ENCODE data around the gene RIMS4. TPM values are rescaled to one million over a fixed set of nuclear protein-coding genes. Genes with fewer than 3 reads are reported as not detected.

The RIMS4 gene
- total and polyA plus RNA-seq, 2 of the 13 experiments (the other 11 are each of a cell fraction or from before 2014, with no cell fraction given), result 0.01 to 0.07 TPM

- no peak for DNase-seq (ENCODE audit: low spot score)
- no peaks in the 10 kb centered on the region for H3K4me1 ChIP-seq (ENCODE audit: insufficient read depth, low read length)
- peaks cover 0 to 17% of the 10 kb centered on the region in 2 experiments; a peak in 2 of 5 replicates for H3K27me3 ChIP-seq (ENCODE audit: control insufficient read depth in 1 of 2, insufficient read depth in 2 of 2, low read length in 2 of 2)
- intact Hi-C loops (cut with micrococcal nuclease; ENCODE audit: unreplicated experiment) (no loop called here), in situ Hi-C loops (cut with HindIII; ENCODE audit: extremely low pct_ligation_motif_present, low pct_unique_long_range_greater_than_20kb) (no loop called here)
- CTCF ChIA-PET (ENCODE audit: low intra/inter-chr PET ratio, low total read pairs), result no interaction called here
- no peaks in the 10 kb centered on the region for H4K20me1 ChIP-seq (ENCODE audit: insufficient read depth, low read length)
- TF ChIP-seq ZNF256 (CRISPR knock-in tag; conservative IDR thresholded peaks at IDR 0.05), result no peak
- TF ChIP-seq TFE3 (CRISPR knock-in tag; IDR thresholded peaks at IDR 0.05), result no peak
- TF ChIP-seq NR2F6 (IDR thresholded peaks at IDR 0.05), result no peak
- TF ChIP-seq NR2F6 (CRISPR knock-in tag; IDR thresholded peaks at IDR 0.05), result no peak
- no peaks in the 10 kb centered on the region for H3K36me3 ChIP-seq (replicated peaks in 1 of 2; ENCODE audit: control insufficient read depth in 1 of 2, insufficient read depth in 2 of 2, low read length in 2 of 2)
- no peak for ATAC-seq
- H3K4me2 ChIP-seq (ENCODE audit: low read depth, low read length), result no peak overlapping the region
- FAIRE-seq, result no peak
- H3K79me2 ChIP-seq (ENCODE audit: insufficient read depth, low read length), result no peaks in the 10 kb centered on the region
- no peak overlapping the region for H3K9ac ChIP-seq (ENCODE audit: insufficient read depth, low read depth, low read length)
- POLR2A ChIA-PET, result interaction anchor here (1.5 kb wide), 1 partner anchor 141 kb away, joined by 3 read pairs; no protein-coding TSS in a partner anchor
- BruUV-seq (replicated peaks), result no TSS peak
- no peak overlapping the region for H2AFZ ChIP-seq (ENCODE audit: low read length)
- no peak overlapping the region for H3K4me3 ChIP-seq (replicated peaks in 1 of 3; ENCODE audit: insufficient read depth in 1 of 3, low read depth in 2 of 3, low read length in 3 of 3)
- H3K9me3 ChIP-seq (ENCODE audit: low read length), result no peaks in the 10 kb centered on the region
- no peak overlapping the region for H3K27ac ChIP-seq (ENCODE audit: extremely low read length, insufficient read depth, low read length)
- WGBS (ENCODE audit: low lambda C conversion rate), result 23% methylated on average over 4 of the region's 8 CpGs
Measured at GRCh38 chr20:44768256-44768655, 42.1 kb downstream of the RIMS4 start.

DNA sequence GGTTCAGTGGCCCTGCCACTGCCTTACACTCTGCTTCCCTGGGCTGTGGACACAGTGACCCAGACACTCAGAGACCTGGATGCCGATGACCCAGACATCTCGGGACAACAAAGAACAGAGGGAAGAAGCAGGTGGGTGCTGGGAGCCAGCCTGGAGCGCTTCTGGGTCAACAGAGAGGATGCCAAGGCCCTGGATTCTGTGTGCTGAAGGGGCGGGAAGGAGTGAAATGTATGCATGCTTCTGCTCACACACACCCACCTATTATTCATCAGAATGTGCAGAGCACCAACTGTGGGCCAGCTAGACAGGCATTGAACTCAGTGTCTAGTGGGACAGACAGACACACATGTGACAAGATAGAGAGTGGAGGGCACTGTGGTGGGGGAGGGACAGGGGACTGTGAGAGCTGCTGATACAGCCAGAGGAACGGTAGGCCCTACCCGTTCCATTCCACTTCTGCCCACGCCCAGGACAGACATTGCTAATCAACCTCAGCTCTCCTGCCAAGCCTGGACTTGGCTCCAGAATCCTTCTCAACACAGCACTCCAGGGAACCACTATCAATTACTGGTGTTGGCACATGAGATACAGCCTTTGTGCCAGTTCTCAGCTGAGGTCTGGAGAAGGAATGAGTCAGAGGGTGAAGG lies 44.5 kb downstream of the RIMS4 start:
- Histone ChIP-seq H4K20me1 (ENCODE audit: insufficient read depth, low read length) (no peaks in the 10 kb centered on the region), H3K79me2 (ENCODE audit: insufficient read depth, low read length) (no peaks in the 10 kb centered on the region), H3K27ac (ENCODE audit: extremely low read length, insufficient read depth, low read length) (no peak overlapping the region), H3K4me3 (replicated peaks in 1 of 3; ENCODE audit: insufficient read depth in 1 of 3, low read depth in 2 of 3, low read length in 3 of 3) (no peak overlapping the region), H2AFZ (ENCODE audit: low read length) (no peak overlapping the region), H3K9me3 (ENCODE audit: low read length) (no peaks in the 10 kb centered on the region), H3K9ac (ENCODE audit: insufficient read depth, low read depth, low read length) (no peak overlapping the region), H3K4me1 (ENCODE audit: insufficient read depth, low read length) (no peaks in the 10 kb centered on the region), H3K27me3 (ENCODE audit: control insufficient read depth in 1 of 2, insufficient read depth in 2 of 2, low read length in 2 of 2) (peaks cover 0 to 32% of the 10 kb centered on the region in 2 experiments; a peak in 3 of 5 replicates), H3K36me3 (replicated peaks in 1 of 2; ENCODE audit: control insufficient read depth in 1 of 2, insufficient read depth in 2 of 2, low read length in 2 of 2) (no peaks in the 10 kb centered on the region), H3K4me2 (ENCODE audit: low read depth, low read length) (no peak overlapping the region)
- FAIRE-seq, result no peak
- DNase-seq (ENCODE audit: low spot score), result no peak
- POLR2A ChIA-PET, result no interaction called here
- CTCF ChIA-PET (ENCODE audit: low intra/inter-chr PET ratio, low total read pairs), result no interaction called here
- in situ Hi-C loops (cut with HindIII; ENCODE audit: extremely low pct_ligation_motif_present, low pct_unique_long_range_greater_than_20kb), result no loop called here
- intact Hi-C loops (cut with micrococcal nuclease; ENCODE audit: unreplicated experiment), result no loop called here
- TF ChIP-seq PHB2 (IDR thresholded peaks at IDR 0.05; ENCODE audit: partially characterized antibody) (no peak), ZSCAN29 (CRISPR knock-in tag; conservative IDR thresholded peaks at IDR 0.05) (no peak), FIP1L1 (IDR thresholded peaks at IDR 0.05; ENCODE audit: borderline replicate concordance, insufficient read depth, low read depth, low read length) (no peak), KDM5B (CRISPR knock-in tag; IDR thresholded peaks at IDR 0.05; ENCODE audit: borderline replicate concordance) (no peak), ERF (CRISPR knock-in tag; IDR thresholded peaks at IDR 0.05) (no peak), ZNF879 (CRISPR knock-in tag; IDR thresholded peaks at IDR 0.05) (no peak), DNMT1 (CRISPR knock-in tag; IDR thresholded peaks at IDR 0.05) (no peak), ZNF326 (CRISPR knock-in tag; IDR thresholded peaks at IDR 0.05; ENCODE audit: borderline replicate concordance) (no peak), DDIT3 (CRISPR knock-in tag; IDR thresholded peaks at IDR 0.05) (no peak), ZNF792 (CRISPR knock-in tag; IDR thresholded peaks at IDR 0.05) (no peak), ZNF816 (CRISPR knock-in tag; IDR thresholded peaks at IDR 0.05; ENCODE audit: borderline replicate concordance) (no peak), CEBPG (CRISPR knock-in tag; IDR thresholded peaks at IDR 0.05) (no peak)
- TF ChIP-seq, protein P1, sequence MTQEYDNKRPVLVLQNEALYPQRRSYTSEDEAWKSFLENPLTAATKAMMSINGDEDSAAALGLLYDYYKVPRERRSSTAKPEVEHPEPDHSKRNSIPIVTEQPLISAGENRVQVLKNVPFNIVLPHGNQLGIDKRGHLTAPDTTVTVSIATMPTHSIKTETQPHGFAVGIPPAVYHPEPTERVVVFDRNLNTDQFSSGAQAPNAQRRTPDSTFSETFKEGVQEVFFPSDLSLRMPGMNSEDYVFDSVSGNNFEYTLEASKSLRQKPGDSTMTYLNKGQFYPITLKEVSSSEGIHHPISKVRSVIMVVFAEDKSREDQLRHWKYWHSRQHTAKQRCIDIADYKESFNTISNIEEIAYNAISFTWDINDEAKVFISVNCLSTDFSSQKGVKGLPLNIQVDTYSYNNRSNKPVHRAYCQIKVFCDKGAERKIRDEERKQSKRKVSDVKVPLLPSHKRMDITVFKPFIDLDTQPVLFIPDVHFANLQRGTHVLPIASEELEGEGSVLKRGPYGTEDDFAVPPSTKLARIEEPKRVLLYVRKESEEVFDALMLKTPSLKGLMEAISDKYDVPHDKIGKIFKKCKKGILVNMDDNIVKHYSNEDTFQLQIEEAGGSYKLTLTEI (CRISPR knock-in tag; conservative IDR thresholded peaks at IDR 0.05), result no peak
- ATAC-seq, result peak; percentile 32
- BruUV-seq (replicated peaks), result no TSS peak
- WGBS (ENCODE audit: low lambda C conversion rate), result 0% methylated on average over 7 of the region's 7 CpGs
